GM12874 (cell line): ENCODE results near the gene TCF3.

Experiments used
- TF ChIP-seq, protein P1 (sequence below): IDR thresholded peaks from 2 replicates; pipeline ENCODE4 v1.5.1; 2011; ENCODE audit warnings: low read depth, mild to moderate bottlenecking, control low read depth, low read length, moderate library complexity; ENCODE audit not compliant: insufficient read depth

Gene TCF3

DNA sequence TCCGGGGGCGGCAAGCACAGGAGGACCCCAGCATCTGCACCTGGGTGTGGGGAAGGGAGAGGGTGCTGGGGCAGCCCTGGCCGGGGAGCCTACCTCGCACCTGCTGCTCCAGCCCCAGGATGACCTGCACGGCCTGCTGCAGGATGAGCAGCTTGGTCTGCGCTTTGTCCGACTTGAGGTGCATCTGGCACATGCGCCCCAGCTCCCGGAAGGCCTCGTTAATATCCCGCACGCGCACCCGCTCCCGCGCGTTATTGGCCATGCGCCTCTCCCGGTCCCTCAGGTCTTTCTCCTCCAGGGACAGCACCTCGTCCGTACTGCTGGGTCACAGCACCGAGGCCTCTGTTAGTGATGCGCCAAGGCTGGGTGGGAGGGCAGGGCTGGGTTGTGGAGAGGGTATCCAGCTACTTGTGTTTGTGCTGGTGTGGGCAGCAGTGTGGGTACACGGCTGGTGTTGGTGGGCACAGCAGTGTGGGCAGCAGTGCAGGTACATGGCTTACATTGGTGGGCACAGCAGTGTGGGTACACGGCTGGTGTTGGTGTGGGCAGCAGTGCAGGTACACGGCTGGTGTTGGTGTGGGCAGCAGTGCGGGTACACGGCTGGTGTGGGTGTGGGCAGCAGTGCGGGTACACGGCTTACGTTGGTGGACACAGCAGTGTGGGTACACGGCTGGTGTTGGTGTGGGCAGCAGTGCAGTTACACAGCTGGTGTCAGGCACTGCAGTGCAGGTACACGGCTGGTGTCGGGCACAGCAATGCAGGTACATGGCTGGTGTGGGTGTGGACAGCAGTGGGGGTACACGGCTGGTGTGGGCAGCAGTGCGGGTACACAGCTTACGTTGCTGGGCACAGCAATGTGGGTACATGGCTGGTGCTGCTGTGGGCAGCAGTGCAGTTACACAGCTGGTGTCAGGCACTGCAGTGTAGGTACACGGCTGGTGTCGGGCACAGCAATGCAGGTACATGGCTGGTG is 40.0 kb downstream of the TCF3 start:
- TF ChIP-seq, protein P1, sequence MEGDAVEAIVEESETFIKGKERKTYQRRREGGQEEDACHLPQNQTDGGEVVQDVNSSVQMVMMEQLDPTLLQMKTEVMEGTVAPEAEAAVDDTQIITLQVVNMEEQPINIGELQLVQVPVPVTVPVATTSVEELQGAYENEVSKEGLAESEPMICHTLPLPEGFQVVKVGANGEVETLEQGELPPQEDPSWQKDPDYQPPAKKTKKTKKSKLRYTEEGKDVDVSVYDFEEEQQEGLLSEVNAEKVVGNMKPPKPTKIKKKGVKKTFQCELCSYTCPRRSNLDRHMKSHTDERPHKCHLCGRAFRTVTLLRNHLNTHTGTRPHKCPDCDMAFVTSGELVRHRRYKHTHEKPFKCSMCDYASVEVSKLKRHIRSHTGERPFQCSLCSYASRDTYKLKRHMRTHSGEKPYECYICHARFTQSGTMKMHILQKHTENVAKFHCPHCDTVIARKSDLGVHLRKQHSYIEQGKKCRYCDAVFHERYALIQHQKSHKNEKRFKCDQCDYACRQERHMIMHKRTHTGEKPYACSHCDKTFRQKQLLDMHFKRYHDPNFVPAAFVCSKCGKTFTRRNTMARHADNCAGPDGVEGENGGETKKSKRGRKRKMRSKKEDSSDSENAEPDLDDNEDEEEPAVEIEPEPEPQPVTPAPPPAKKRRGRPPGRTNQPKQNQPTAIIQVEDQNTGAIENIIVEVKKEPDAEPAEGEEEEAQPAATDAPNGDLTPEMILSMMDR = no peak

DNA sequence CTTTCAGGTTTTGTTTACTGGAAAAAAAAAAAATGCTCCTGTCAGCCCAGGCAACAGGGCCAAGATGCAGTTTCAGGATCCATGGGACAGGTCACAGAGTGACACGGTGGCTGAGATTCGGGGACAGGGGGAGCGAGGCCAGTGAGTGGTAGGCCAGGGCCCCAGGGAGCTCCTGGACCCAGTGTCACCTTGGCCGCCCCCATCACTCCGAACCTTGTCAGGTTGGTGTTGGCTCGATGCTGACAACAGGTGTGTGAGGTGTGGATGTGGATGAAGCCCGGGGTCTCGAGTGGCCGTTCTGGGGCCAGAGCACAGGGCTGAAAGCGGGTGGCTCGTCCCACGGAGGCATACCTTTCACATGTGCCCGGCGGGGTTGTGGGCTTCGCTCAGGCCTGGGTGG is 41.1 kb downstream of the TCF3 start:
- TF ChIP-seq, protein P1 = no peak

DNA sequence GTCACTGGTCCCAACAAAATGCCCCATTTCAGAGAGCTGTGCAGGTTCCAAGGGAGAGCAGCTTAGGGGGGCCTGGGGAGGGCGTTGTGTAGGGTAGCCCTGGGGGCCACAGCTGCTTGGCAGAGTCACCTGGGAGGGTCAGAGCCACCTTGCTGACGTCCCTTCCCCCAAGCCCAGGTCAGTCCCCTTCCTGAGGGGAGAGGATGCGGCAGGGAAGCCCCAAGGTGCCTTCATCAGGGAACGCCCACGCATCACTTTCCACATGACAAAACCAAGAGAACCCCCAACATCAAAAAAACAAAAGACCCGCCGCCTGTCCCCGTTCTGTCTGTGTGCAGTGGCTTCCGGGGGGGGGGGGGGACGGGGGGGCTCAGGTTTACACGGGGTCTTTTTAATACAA is 41.8 kb downstream of the TCF3 start:
- TF ChIP-seq, protein P1 = no peak

DNA sequence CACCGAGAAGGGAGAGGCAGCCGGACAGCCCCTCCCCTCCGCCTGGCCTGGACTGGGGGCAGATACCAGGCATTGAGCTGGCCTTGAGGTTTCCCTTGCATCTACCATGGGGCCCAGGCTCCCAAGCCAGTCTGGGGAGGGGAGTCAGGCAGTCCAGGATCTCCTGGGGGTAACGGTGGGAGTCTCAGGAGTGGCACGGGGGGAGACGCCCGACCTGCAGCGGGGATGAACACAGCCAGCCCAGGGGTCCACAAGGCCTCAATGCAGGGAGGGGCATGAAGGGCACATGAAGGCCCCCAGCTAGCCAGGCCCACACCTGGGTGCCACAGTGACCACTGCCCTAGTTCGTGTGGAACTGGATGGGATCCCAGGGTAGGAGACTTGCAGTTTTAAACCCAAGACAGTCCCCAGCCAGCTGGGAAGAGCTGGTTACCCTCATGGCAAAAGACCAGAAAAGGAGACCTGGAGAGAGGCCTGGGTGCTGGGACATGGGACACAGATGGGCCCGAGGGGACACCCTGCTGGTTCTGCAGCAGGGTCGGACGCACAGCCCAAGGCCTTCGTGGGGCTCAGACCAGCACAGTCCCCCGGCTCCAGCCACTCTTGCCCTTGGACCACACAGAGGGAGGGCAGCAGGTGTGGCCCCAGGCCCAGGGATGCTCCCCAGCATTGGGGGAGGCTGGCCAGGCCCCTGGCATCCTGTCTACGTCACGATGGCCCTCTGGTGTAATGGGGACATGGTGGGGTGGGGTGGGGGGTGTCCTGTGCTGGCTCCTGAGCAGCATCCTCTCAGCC is 42.5 kb downstream of the TCF3 start:
- TF ChIP-seq, protein P1 = no peak

DNA sequence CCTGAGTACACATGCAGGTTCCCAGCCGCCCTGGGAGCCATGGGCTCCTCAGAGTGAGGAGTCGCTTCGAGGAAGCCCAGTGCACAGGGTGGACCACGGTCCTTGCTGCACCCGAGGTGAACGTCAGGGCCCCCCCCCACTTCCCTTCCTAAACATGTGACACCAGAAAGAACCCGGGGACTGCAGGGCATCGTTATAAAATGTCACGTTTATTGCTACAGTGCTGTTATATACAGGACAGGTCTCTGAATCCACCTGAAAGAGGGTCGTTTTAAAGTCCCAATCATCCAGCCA is 43.4 kb downstream of the TCF3 start:
- TF ChIP-seq, protein P1 = no peak

DNA sequence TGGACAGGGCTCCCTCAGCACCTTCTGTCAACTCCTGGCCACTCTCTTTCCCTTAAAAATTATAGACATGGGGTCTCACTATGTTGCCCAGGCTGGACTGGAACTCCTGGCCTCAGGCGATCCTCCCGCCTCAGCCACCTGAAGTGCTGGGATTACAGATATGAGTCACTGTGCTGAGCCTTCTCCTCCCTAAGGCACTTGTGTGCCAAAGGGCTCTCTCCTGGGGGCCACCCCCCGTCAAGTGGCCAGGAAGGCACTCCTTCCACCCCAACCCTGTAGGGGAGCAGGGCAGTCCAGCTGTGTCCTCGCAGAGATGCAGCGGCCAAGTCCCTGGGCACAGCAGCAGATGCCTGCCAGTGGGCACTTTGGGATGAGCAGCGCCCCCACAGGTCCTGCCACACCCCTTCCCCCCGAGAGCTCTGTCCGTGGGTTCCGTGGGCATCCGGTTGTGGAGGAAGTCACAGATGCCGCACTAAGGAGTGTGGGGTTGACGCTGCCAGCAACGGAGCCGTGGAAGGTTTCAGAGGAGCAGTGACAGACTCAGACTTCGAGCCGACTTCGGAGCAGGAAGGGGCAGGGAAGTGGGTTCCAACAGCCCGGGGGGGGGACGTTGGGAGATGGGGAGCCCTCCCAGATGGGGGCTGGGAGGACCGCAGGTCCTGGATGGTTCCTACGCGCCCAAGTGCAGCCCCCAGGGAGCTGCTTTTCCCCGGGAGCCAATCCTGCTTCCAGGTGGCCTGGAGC is 43.9 kb downstream of the TCF3 start:
- TF ChIP-seq, protein P1 = no peak

DNA sequence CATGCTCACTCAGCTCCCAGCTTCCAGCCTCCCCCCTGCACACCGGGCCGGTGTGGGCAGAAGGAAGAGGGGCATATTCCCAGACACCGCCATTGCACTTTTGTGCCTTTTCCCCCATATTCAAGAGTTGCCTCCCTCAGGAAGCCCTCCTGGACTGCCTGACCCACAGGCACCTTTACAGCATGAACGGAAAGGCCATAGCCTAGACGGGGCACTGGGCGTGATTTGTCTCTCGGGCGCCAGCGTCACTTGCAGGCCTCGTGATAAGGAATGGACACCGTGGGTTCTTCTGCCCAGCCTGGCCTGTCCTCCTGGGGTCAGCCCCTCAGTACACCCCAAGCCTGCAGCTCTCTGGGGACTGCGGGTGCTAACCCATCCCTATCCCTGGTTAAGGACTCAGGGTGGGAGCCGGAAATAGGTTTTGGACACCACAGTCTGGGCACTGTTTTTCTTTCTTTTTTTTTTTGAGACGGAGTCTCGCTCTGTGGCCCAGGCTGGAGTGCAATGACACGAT is 46.2 kb downstream of the TCF3 start:
- TF ChIP-seq, protein P1 = no peak
